ENCODE measurements around the gene TANC1. TPM values are rescaled to one million over a fixed set of nuclear protein-coding genes. Genes with fewer than 3 reads are reported as not detected.
A peak's percentile ranks its signal among the peaks of the same experiment; 100 is the strongest.

Gene TANC1
- total RNA-seq, 6 donors from 2014 or later = 41.6 to 101 (median 75.5) TPM

GRCh38 chr2:159071190-159071915, 102.9 kb downstream of the TANC1 start:
- no peak for ATAC-seq (ENCODE audit: low FRiP score in 2 of 2)
- H3K27ac ChIP-seq = no peak overlapping the region
- peaks cover 3 to 36% (median 16%) of the 10 kb centered on the region in 4 donors for H3K4me1 ChIP-seq
- no peaks in the 10 kb centered on the region for H3K27me3 ChIP-seq
- WGBS, 2 donors = 81 to 89% methylated on average over 2 of the region's 2 CpGs
- no peak for DNase-seq
- no peaks in the 10 kb centered on the region for H3K9me3 ChIP-seq
- no peak overlapping the region for H3K4me3 ChIP-seq
- TF ChIP-seq, protein P1, sequence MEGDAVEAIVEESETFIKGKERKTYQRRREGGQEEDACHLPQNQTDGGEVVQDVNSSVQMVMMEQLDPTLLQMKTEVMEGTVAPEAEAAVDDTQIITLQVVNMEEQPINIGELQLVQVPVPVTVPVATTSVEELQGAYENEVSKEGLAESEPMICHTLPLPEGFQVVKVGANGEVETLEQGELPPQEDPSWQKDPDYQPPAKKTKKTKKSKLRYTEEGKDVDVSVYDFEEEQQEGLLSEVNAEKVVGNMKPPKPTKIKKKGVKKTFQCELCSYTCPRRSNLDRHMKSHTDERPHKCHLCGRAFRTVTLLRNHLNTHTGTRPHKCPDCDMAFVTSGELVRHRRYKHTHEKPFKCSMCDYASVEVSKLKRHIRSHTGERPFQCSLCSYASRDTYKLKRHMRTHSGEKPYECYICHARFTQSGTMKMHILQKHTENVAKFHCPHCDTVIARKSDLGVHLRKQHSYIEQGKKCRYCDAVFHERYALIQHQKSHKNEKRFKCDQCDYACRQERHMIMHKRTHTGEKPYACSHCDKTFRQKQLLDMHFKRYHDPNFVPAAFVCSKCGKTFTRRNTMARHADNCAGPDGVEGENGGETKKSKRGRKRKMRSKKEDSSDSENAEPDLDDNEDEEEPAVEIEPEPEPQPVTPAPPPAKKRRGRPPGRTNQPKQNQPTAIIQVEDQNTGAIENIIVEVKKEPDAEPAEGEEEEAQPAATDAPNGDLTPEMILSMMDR (IDR thresholded peaks at IDR 0.05) = no peak
- no peak for TF ChIP-seq EP300 (IDR thresholded peaks at IDR 0.05)
- TF ChIP-seq POLR2A (IDR thresholded peaks at IDR 0.05) = no peak
- no peak for TF ChIP-seq POLR2AphosphoS5 (IDR thresholded peaks at IDR 0.05)
- H3K36me3 ChIP-seq = peaks cover 0 to 5% (median 0%) of the 10 kb centered on the region in 4 donors

DNA sequence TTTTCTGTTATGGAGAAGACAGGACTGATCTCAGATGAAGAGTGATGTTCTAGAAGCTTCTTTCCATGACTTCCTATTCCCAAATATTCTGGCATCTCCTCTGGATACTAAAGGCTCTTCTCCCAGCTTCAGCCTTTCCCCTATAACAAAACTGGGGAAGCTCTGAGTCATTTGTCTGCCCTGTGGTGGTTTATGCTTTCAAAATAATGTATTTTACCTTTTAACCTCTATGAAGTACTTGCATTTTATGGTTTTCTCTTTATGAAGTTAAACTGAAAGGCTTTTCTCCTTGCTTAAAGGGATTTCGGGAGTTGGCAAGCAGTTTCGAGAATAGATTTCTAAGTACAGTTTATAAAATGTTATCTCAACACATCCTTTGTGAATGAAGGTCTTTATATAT, 104.4 kb downstream of the TANC1 start:
- Histone ChIP-seq H3K4me1 (peaks cover 7 to 39% (median 18%) of the 10 kb centered on the region in 4 donors), H3K27ac (peak overlapping the region in 1 of 4 donors; percentile 23), H3K36me3 (no peaks in the 10 kb centered on the region), H3K9me3 (no peaks in the 10 kb centered on the region), H3K4me3 (no peak overlapping the region), H3K27me3 (no peaks in the 10 kb centered on the region)
- DNase-seq (no peak), ATAC-seq (ENCODE audit: low FRiP score in 2 of 2) (no peak)
- TF ChIP-seq POLR2AphosphoS5 (IDR thresholded peaks at IDR 0.05) (no peak), EP300 (IDR thresholded peaks at IDR 0.05) (no peak), POLR2A (IDR thresholded peaks at IDR 0.05) (no peak)
- TF ChIP-seq, protein P1 (IDR thresholded peaks at IDR 0.05) = no peak
- 77 to 81% methylated on average over 2 of the region's 2 CpGs for WGBS, 2 donors

GRCh38 chr2:159073256-159073655, 104.8 kb downstream of the TANC1 start:
- peak overlapping the region in 1 of 4 donors; percentile 23 for H3K27ac ChIP-seq
- no peaks in the 10 kb centered on the region for H3K27me3 ChIP-seq
- H3K4me3 ChIP-seq = no peak overlapping the region
- ATAC-seq (ENCODE audit: low FRiP score in 2 of 2) (no peak), DNase-seq (no peak)
- peaks cover 7 to 39% (median 21%) of the 10 kb centered on the region in 4 donors for H3K4me1 ChIP-seq
- no peaks in the 10 kb centered on the region for H3K9me3 ChIP-seq
- no peaks in the 10 kb centered on the region for H3K36me3 ChIP-seq
- TF ChIP-seq POLR2AphosphoS5 (IDR thresholded peaks at IDR 0.05) = no peak
- TF ChIP-seq, protein P1 (IDR thresholded peaks at IDR 0.05) = no peak
- no peak for TF ChIP-seq EP300 (IDR thresholded peaks at IDR 0.05)
- TF ChIP-seq POLR2A (IDR thresholded peaks at IDR 0.05) = no peak
- 72 to 73% methylated on average over 2 of the region's 2 CpGs for WGBS, 2 donors

DNA sequence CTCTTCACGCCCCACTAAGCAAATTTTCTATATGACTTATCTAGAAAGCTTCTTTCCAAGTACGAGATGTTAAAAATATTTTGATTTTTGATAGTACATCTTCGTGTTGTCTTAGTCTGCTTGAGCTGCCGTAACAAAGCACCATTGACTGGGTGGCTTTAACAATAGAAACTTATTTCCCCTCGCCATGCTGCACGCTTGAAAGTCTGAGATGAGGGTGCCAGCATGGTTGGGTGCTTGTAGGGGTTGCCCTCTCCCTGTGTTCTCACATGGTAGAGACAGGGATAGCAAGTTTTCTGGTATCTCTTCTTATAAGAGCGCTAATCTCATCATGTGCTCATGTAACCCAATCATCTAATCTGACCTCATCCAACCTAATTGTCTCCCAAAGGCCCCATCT, 106.2 kb downstream of the TANC1 start:
- no peak overlapping the region for H3K27ac ChIP-seq
- no peak for ATAC-seq (ENCODE audit: low FRiP score in 2 of 2)

GRCh38 chr2:159075727-159076126, 107.3 kb downstream of the TANC1 start:
- Histone ChIP-seq H3K4me1 (peaks cover 0 to 29% (median 15%) of the 10 kb centered on the region in 4 donors), H3K27me3 (no peaks in the 10 kb centered on the region), H3K4me3 (no peak overlapping the region), H3K9me3 (no peaks in the 10 kb centered on the region), H3K27ac (peak overlapping the region in 1 of 4 donors; percentile 2), H3K36me3 (no peaks in the 10 kb centered on the region)
- TF ChIP-seq, protein P1 (IDR thresholded peaks at IDR 0.05) = no peak
- TF ChIP-seq POLR2A (IDR thresholded peaks at IDR 0.05) = no peak
- no peak for TF ChIP-seq POLR2AphosphoS5 (IDR thresholded peaks at IDR 0.05)
- no peak for TF ChIP-seq EP300 (IDR thresholded peaks at IDR 0.05)
- no peak for DNase-seq
- 66 to 70% methylated on average over 1 of the region's 1 CpG for WGBS, 2 donors
- ATAC-seq (ENCODE audit: low FRiP score in 2 of 2) = no peak

More for the DNA sequence above, 106.2 kb downstream of the TANC1 start:
- 96 to 97% methylated on average over 7 of the region's 7 CpGs for WGBS, 2 donors
- Histone ChIP-seq H3K4me3 (no peak overlapping the region), H3K27me3 (no peaks in the 10 kb centered on the region), H3K9me3 (no peaks in the 10 kb centered on the region), H3K4me1 (peaks cover 5 to 34% (median 19%) of the 10 kb centered on the region in 4 donors), H3K36me3 (no peaks in the 10 kb centered on the region)
- DNase-seq = no peak
- TF ChIP-seq POLR2AphosphoS5 (IDR thresholded peaks at IDR 0.05) (no peak), POLR2A (IDR thresholded peaks at IDR 0.05) (no peak), EP300 (IDR thresholded peaks at IDR 0.05) (no peak)
